ENCODE measurements around the gene POLR1H. TPM values are rescaled to one million over a fixed set of nuclear protein-coding genes. Genes with fewer than 3 reads are reported as not detected.

Gene POLR1H
- total RNA-seq (2014; rRNA removed), result 26.3 and 40.0 TPM in 2 replicates
- Bru-seq, nascent RNA, result percentile 69 among the genes with signal in this experiment
- percentile 88 among the genes with signal in this experiment for BruChase-seq, experiment 1, labeled RNA remaining after a 6-hour chase
- percentile 78 among the genes with signal in this experiment for BruChase-seq, experiment 2, labeled RNA remaining after a 2-hour chase
- long read RNA-seq, transcript ZNRD1-201 (4 exons, 864 nt), result major isoform, 15 of 21 reads
- long read RNA-seq, partial matches to known transcripts, result 1 of 21 reads
- long read RNA-seq, other reads (novel, unspliced or antisense), result 1 of 21 reads

- TF ChIP-seq EZH2phosphoT487 (IDR thresholded peaks at IDR 0.05; ENCODE audit: borderline replicate concordance, low read length), result no peak
- no peak for TF ChIP-seq EZH2 (IDR thresholded peaks at IDR 0.05; ENCODE audit: low read length, unreplicated experiment)
- no peak for TF ChIP-seq CTCF (conservative IDR thresholded peaks at IDR 0.05; ENCODE audit: low read depth, low read length)
- Histone ChIP-seq H3K9me2 (replicated peaks; ENCODE audit: low read length) (no peaks in the 10 kb centered on the region), H2AFZ (ENCODE audit: low read length) (peak within 1 kb of the TSS; percentile 92), H3K4me3 (ENCODE audit: low read length) (peak within 1 kb of the TSS; percentile 96), H3K27ac (ENCODE audit: low read length) (peak within 1 kb of the TSS; percentile 46), H3F3A (ENCODE audit: low read length, unreplicated experiment) (no peaks in the 10 kb centered on the region), H3K9me3 (ENCODE audit: low read length) (no peaks in the 10 kb centered on the region), H3K4me1 (ENCODE audit: insufficient read depth, low read length) (peaks cover 26% of the 10 kb centered on the region), H3K9ac (ENCODE audit: low read length) (peak within 1 kb of the TSS; percentile 91), H3K27me3 (ENCODE audit: low read length) (no peaks in the 10 kb centered on the region), H3K36me3 (ENCODE audit: low read depth, low read length) (0 out of 2 replicates have a peak, but pooled peaks cover 5% of the 10 kb centered on the region), H3K4me2 (ENCODE audit: low read length) (peak within 1 kb of the TSS; percentile 91), H3K79me2 (ENCODE audit: low read length) (peaks cover 43% of the 10 kb centered on the region), H4K20me1 (ENCODE audit: low read length) (no peaks in the 10 kb centered on the region)
- ChIA-PET CTCF (interaction anchor here (0.8 kb wide), 1 partner anchor 41 kb away, joined by 3 read pairs; no protein-coding TSS in a partner anchor), POLR2A (ENCODE audit: unreplicated experiment) (interaction anchor here (0.6 to 1.0 kb wide), 3 partner anchors 33 to 395 kb away, joined by 4 to 8 read pairs (median 5); no protein-coding TSS in a partner anchor)
- TSS peak; percentile 78 for BruUV-seq (replicated peaks)
- intact Hi-C loops (cut with micrococcal nuclease), result loop anchor here (2.0 kb wide), 1 partner anchor 118 kb away; the partner anchor contains the start of gene HLA-A
- DNase-seq (peak; percentile 99), ATAC-seq (peak; percentile 96)
Measured at GRCh38 chr6:30061092-30061857, at the start of gene POLR1H. Gene POLR1H (plus strand): TSS chr6:30061265. CDS start chr6:30061525, 260 bp downstream.

GRCh38 chr6:30013291-30013922 is 47.7 kb upstream of the POLR1H start:
- no peak overlapping the region for H3K9ac ChIP-seq (ENCODE audit: low read length)
- H3K79me2 ChIP-seq (ENCODE audit: low read length), result no peaks in the 10 kb centered on the region
- H3F3A ChIP-seq (ENCODE audit: low read length, unreplicated experiment), result no peaks in the 10 kb centered on the region
- no peaks in the 10 kb centered on the region for H3K36me3 ChIP-seq (ENCODE audit: low read depth, low read length)
- H3K4me2 ChIP-seq (ENCODE audit: low read length), result no peak overlapping the region
- no peaks in the 10 kb centered on the region for H3K9me2 ChIP-seq (replicated peaks; ENCODE audit: low read length)
- POLR2A ChIA-PET (ENCODE audit: unreplicated experiment), result no interaction called here
- H3K4me1 ChIP-seq (ENCODE audit: insufficient read depth, low read length), result no peaks in the 10 kb centered on the region
- no peak overlapping the region for H3K27ac ChIP-seq (ENCODE audit: low read length)
- no TSS peak for BruUV-seq (replicated peaks)
- H4K20me1 ChIP-seq (ENCODE audit: low read length), result no peaks in the 10 kb centered on the region
- no peak; the same call in 1 of the 2 replicates for ATAC-seq
- no peak overlapping the region for H3K4me3 ChIP-seq (ENCODE audit: low read length)
- TF ChIP-seq CTCF (conservative IDR thresholded peaks at IDR 0.05; ENCODE audit: low read depth, low read length), result peak; percentile 90
- TF ChIP-seq EZH2 (IDR thresholded peaks at IDR 0.05; ENCODE audit: low read length, unreplicated experiment), result no peak
- H3K9me3 ChIP-seq (ENCODE audit: low read length), result no peaks in the 10 kb centered on the region
- CTCF ChIA-PET, result no interaction called here
- intact Hi-C loops (cut with micrococcal nuclease), result loop anchor here (2.0 to 10.0 kb wide), 2 partner anchors 49 to 165 kb away; no protein-coding TSS in a partner anchor
- H2AFZ ChIP-seq (ENCODE audit: low read length), result no peak overlapping the region
- DNase-seq, result peak; percentile 34
- no peaks in the 10 kb centered on the region for H3K27me3 ChIP-seq (ENCODE audit: low read length)

All from PC-3 (cell line).